ENCODE data around the gene GPR68.

DNA sequence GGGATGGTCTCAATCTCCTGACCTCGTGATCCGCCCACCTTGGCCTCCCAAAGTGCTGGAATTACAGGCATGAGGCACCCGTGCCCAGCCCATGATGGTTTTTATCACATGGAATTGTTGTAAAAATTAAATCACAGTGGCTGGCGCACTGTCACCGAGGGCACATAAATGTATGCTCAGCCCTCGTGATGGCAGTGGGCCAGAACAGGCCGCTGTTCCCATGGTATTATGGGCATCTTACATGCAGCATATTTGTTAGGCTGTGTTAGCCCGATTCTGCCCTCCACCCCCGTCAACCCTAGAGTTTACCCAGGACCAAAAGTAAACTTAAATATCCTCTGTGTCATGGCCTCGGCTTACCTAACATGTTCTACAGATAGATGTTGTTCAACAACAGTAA lies 48.6 kb downstream of the GPR68 start:
- TF ChIP-seq, protein P1, sequence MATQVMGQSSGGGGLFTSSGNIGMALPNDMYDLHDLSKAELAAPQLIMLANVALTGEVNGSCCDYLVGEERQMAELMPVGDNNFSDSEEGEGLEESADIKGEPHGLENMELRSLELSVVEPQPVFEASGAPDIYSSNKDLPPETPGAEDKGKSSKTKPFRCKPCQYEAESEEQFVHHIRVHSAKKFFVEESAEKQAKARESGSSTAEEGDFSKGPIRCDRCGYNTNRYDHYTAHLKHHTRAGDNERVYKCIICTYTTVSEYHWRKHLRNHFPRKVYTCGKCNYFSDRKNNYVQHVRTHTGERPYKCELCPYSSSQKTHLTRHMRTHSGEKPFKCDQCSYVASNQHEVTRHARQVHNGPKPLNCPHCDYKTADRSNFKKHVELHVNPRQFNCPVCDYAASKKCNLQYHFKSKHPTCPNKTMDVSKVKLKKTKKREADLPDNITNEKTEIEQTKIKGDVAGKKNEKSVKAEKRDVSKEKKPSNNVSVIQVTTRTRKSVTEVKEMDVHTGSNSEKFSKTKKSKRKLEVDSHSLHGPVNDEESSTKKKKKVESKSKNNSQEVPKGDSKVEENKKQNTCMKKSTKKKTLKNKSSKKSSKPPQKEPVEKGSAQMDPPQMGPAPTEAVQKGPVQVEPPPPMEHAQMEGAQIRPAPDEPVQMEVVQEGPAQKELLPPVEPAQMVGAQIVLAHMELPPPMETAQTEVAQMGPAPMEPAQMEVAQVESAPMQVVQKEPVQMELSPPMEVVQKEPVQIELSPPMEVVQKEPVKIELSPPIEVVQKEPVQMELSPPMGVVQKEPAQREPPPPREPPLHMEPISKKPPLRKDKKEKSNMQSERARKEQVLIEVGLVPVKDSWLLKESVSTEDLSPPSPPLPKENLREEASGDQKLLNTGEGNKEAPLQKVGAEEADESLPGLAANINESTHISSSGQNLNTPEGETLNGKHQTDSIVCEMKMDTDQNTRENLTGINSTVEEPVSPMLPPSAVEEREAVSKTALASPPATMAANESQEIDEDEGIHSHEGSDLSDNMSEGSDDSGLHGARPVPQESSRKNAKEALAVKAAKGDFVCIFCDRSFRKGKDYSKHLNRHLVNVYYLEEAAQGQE (IDR thresholded peaks at IDR 0.05; ENCODE audit: low read depth), result no peak
- TF ChIP-seq EP300 (IDR thresholded peaks at IDR 0.05; ENCODE audit: borderline replicate concordance), result no peak

Data from Ishikawa (cell line).